K562 (cell line): ENCODE results near the gene FAM124A. TPM values are rescaled to one million over a fixed set of nuclear protein-coding genes. Genes with fewer than 3 reads are reported as not detected.

Experiments
- ATAC-seq: fragments of 200-7000 bp; cut with Tn5 transposase; 3 replicates; pipeline ENCODE4 v1.9.1; 2020; ENCODE audit warnings: moderate library complexity
- Bru-seq: library from RNA; stranded (reverse); fragments of 400-500 nt; gene quantifications from one replicate; lab custom pipeline; 2021; lab: Mats Ljungman, UMichigan
- BruChase-seq, 2 experiments: library from RNA; stranded (reverse); fragments of 400-500 nt; gene quantifications; one replicate each; lab custom pipeline; 2021; lab: Mats Ljungman, UMichigan
- BruUV-seq: library from RNA; stranded (reverse); fragments of 400-500 nt; replicated peaks from 2 replicates; lab custom pipeline; 2021; lab: Mats Ljungman, UMichigan
- CTCF ChIA-PET: fragments of 300-600 bp; formaldehyde crosslinking; extraction: SDS; loops from one replicate; lab custom pipeline; 2021; ENCODE audit warnings: low intra/inter-chr PET ratio; lab: Yijun Ruan, JAX
- POLR2A ChIA-PET: fragments of 300-600, 350-650 bp; sonication (Branson Sonifier 250); formaldehyde crosslinking; extraction: SDS; loops from one replicate; lab custom pipeline; 2021; ENCODE audit warnings: antibody characterized with exemption, inconsistent platforms; lab: Yijun Ruan, JAX
- DNase-seq, 4 experiments: peaks; one replicate each; pipeline versions ENCODE4 v3.0.0 to v3.0.0-alpha.2; 2011 to 2018; ENCODE audit warnings: low spot score in 3 of 4, mixed read lengths in 3 of 4; ENCODE audit errors: extremely low read depth in 1 of 4
- FAIRE-seq: peaks from 2 replicates; lab custom pipeline; 2011; peaks lifted over from hg19 to GRCh38; lab: Jason Lieb, UNC
- H2AFZ ChIP-seq: 2 replicates; pipeline ENCODE4 v1.6.0; 2011; ENCODE audit warnings: low read depth, low read length, control low read depth, inconsistent platforms
- H3K27ac ChIP-seq: fragments of 200-600 bp; 3 replicates; pipeline ENCODE4 v1.8.0; 2011; ENCODE audit warnings: low read depth, mild to moderate bottlenecking, control low read depth, inconsistent platforms, low read length, moderate library complexity, mixed read lengths; ENCODE audit errors: extremely low read depth
- H3K27me3 ChIP-seq, 2 experiments: fragments of 300-600 bp in 1 of 2; 2 replicates in 1 of 2; 3 replicates in 1 of 2; pipeline versions ENCODE4 v1.6.0 to v1.8.0; 2011; ENCODE audit warnings: inconsistent platforms in 2 of 2, low read length in 2 of 2, mild to moderate bottlenecking in 1 of 2, mixed read lengths in 1 of 2, moderate library complexity in 1 of 2; ENCODE audit not compliant: control insufficient read depth in 2 of 2, insufficient read depth in 2 of 2
- H3K36me3 ChIP-seq: fragments of 300-600 bp; 3 replicates; pipeline ENCODE4 v1.8.0; 2011; ENCODE audit warnings: mild to moderate bottlenecking, low read length, inconsistent platforms; ENCODE audit not compliant: control insufficient read depth, insufficient read depth
- H3K4me1 ChIP-seq, 2 experiments: fragments of 200-600 bp in 1 of 2; replicated peaks in 1 of 2; 2 replicates in 1 of 2; 3 replicates in 1 of 2; pipeline versions ENCODE4 v1.5.1 to v1.8.0; 2011; ENCODE audit warnings: inconsistent platforms in 2 of 2, low read length in 2 of 2, mild to moderate bottlenecking in 1 of 2, mixed read lengths in 1 of 2, moderate library complexity in 1 of 2; ENCODE audit not compliant: control insufficient read depth in 2 of 2, insufficient read depth in 2 of 2
- H3K4me2 ChIP-seq: 2 replicates; pipeline ENCODE4 v1.6.1; 2011; ENCODE audit warnings: low read length, control low read depth, inconsistent platforms, mixed read lengths; ENCODE audit not compliant: insufficient read depth
- H3K4me3 ChIP-seq: fragments of 200-600 bp; sonication (generic), shearing (Covaris generic); 2 replicates; pipeline ENCODE4 v1.5.1; 2016; ENCODE audit warnings: control low read depth, inconsistent platforms
- H3K79me2 ChIP-seq: fragments of 200-600 bp; 3 replicates; pipeline ENCODE4 v1.8.0; 2011; ENCODE audit warnings: low read length, inconsistent platforms; ENCODE audit not compliant: control insufficient read depth, insufficient read depth
- H3K9ac ChIP-seq, 2 experiments: 2 replicates each; pipeline versions ENCODE4 v1.6.0 to v1.6.1; 2011; ENCODE audit warnings: low read depth in 2 of 2, low read length in 2 of 2, control low read depth in 1 of 2, inconsistent platforms in 1 of 2, mild to moderate bottlenecking in 1 of 2, mixed read lengths in 1 of 2; ENCODE audit not compliant: insufficient read depth in 1 of 2
- H3K9me1 ChIP-seq: one replicate; pipeline ENCODE4 v1.6.0; 2011; ENCODE audit warnings: inconsistent platforms, mild to moderate bottlenecking, low read length, moderate library complexity; ENCODE audit not compliant: control insufficient read depth, insufficient read depth
- H3K9me3 ChIP-seq: replicated peaks from 2 replicates; pipeline ENCODE4 v1.5.1; 2011; ENCODE audit warnings: low read depth, low read length, inconsistent platforms; ENCODE audit not compliant: control insufficient read depth, insufficient read depth
- H4K20me1 ChIP-seq: replicated peaks from 2 replicates; pipeline ENCODE4 v1.6.1; 2011; ENCODE audit warnings: low read length, inconsistent platforms, mixed read lengths; ENCODE audit not compliant: control insufficient read depth, insufficient read depth
- E2F6 ChIP-seq, 2 experiments: IDR thresholded peaks; 2 replicates each; pipeline ENCODE4 v1.6.1; 2011; ENCODE audit warnings: borderline replicate concordance in 1 of 2, control low read depth in 1 of 2, low read depth in 1 of 2, low read length in 1 of 2, mild to moderate bottlenecking in 1 of 2, mixed read lengths in 1 of 2, moderate library complexity in 1 of 2; ENCODE audit not compliant: insufficient read depth in 1 of 2, insufficient read length in 1 of 2, poor library complexity in 1 of 2, severe bottlenecking in 1 of 2; ENCODE audit errors: extremely low read depth in 1 of 2
- GTF2A2 ChIP-seq: IDR thresholded peaks from 2 replicates; pipeline ENCODE4 v1.6.1; 2016; ENCODE audit warnings: mild to moderate bottlenecking, missing genetic modification characterization, missing compliant biosample characterization
- NRF1 ChIP-seq, 2 experiments: fragments of 450-650 bp; IDR thresholded peaks in 1 of 2; conservative IDR thresholded peaks in 1 of 2; 2 replicates each; pipeline ENCODE4 v1.6.1; 2014; ENCODE audit warnings: mild to moderate bottlenecking in 2 of 2
- RB1 ChIP-seq: fragments of 450-650 bp; IDR thresholded peaks from 2 replicates; pipeline ENCODE4 v1.6.1; 2017; ENCODE audit warnings: low read depth, mild to moderate bottlenecking
- RBM39 ChIP-seq: fragments of 200-400 bp; formaldehyde crosslinking; optimal IDR thresholded peaks from 2 replicates; pipeline ENCODE3; 2018; ENCODE audit warnings: low read depth, low read length
- RHOXF2B ChIP-seq: fragments of 250-450 bp; sonication (Bioruptor Pico); conservative IDR thresholded peaks from 2 replicates; pipeline ENCODE4 v1.5.1; 2021
- SAFB ChIP-seq: fragments of 200-400 bp; formaldehyde crosslinking; IDR thresholded peaks from 2 replicates; pipeline ENCODE4 v1.6.1; 2017; ENCODE audit warnings: low read depth, low read length, borderline replicate concordance
- VEZF1 ChIP-seq: fragments of 200-800 bp; sonication (Bioruptor generic); IDR thresholded peaks from 2 replicates; pipeline ENCODE4 v1.6.1; 2017; ENCODE audit warnings: missing genetic modification characterization, missing compliant biosample characterization
- YY1 ChIP-seq, 3 experiments: IDR thresholded peaks; 2 replicates each; pipeline ENCODE4 v1.6.1; 2011; ENCODE audit warnings: low read length in 2 of 3, mild to moderate bottlenecking in 2 of 3, moderate library complexity in 2 of 3, borderline replicate concordance in 1 of 3, control low read depth in 1 of 3, low read depth in 1 of 3; ENCODE audit not compliant: insufficient read depth in 3 of 3, insufficient replicate concordance in 2 of 3, control insufficient read depth in 1 of 3, insufficient read length in 1 of 3; ENCODE audit errors: extremely low read depth in 1 of 3
- WGBS: fragments of 100-300 bp; shearing (Covaris generic); methylation state at CpG from one replicate; pipeline ENCODE4 v1.1.6; 2016; ENCODE audit warnings: low coverage, mixed read lengths; ENCODE audit not compliant: insufficient coverage; ENCODE audit errors: missing lambda C conversion rate; 5-methylcytosine and 5-hydroxymethylcytosine counted together
- in situ Hi-C: fragments of 300-500 bp; cut with MboI; formaldehyde crosslinking; loops from 4 replicates; pipeline ENCODE4 v1.15.0; 2018; ENCODE audit warnings: inconsistent platforms, mixed read lengths
- intact Hi-C: fragments of 100-400 bp; cut with micrococcal nuclease; formaldehyde crosslinking; loops from 2 replicates; pipeline ENCODE4 v1.14.2; 2022
- long read RNA-seq, 3 experiments: library from polyadenylated mRNA in 2 of 3; library from RNA in 1 of 3; unstranded in 2 of 3; stranded (forward) in 1 of 3; transcript quantifications; one replicate each; pipeline ENCODE4 v2.0.0, GENCODE V29; 2019 to 2022
- polyA minus RNA-seq, 3 experiments: library from RNA; depleted of rRNA, polyadenylated mRNA; stranded (reverse); fragments of >200 nt; gene quantifications; 2 replicates each; pipeline ENCODE4 v1.2.3, GENCODE V29; 2011
- polyA plus RNA-seq, 8 experiments: library from polyadenylated mRNA; depleted of rRNA in 4 of 8; stranded (reverse) in 5 of 8; unstranded in 3 of 8; fragments of >200 nt; fragmentation: Nextera tagmentation in 2 of 8; fragmentation: Illumina TruSeq in 1 of 8; extraction: Ambion mirVana in 2 of 8; extraction: Trizol in 1 of 8; gene quantifications; 2 replicates each; pipeline versions ENCODE4 v1.2.1 to v1.2.3, GENCODE V29; 2011 to 2014; ENCODE audit warnings: inconsistent platforms in 1 of 8, missing spikeins in 1 of 8
- total RNA-seq, 7 experiments: library from RNA; depleted of rRNA in 6 of 7; stranded (reverse); fragments of >200 nt in 6 of 7; fragmentation: Illumina TruSeq in 2 of 7; extraction: Trizol in 2 of 7; gene quantifications; 2 replicates each; pipeline versions ENCODE4 v1.2.1 to v1.2.3, GENCODE V29; 2011 to 2021; ENCODE audit warnings: low replicate concordance in 1 of 7

FAM124A gene, protein sequence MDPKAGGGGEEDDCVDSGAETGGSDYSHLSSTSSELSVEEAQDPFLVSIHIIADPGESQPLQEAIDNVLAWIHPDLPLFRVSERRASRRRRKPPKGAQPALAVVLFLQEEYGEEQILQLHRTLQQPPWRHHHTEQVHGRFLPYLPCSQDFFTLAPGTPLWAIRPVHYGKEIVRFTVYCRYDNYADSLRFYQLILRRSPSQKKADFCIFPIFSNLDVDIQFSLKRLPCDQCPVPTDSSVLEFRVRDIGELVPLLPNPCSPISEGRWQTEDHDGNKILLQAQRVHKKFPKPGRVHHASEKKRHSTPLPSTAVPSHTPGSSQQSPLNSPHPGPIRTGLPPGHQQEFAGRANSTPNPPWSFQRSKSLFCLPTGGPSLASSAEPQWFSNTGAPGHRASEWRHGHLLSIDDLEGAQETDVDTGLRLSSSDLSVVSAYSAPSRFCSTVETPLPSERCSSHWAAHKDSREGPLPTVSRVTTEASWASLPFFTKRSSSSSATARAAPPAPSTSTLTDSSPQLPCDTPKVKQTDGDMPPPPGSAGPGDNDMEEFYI
- not detected in 2 replicates for total RNA-seq (2011; cell fraction: chromatin; rRNA removed; ENCODE audit: low replicate concordance)
- total RNA-seq (2011; cell fraction: nucleolus; rRNA removed): not detected in 2 replicates
- total RNA-seq (2011; cell fraction: nucleoplasm; rRNA removed): not detected in 2 replicates
- not detected in 2 replicates for total RNA-seq (2014; rRNA removed)
- not detected in 2 replicates for total RNA-seq (2014; rRNA removed; fragmentation: Illumina TruSeq; extraction: Trizol)
- not detected in 2 replicates for total RNA-seq (2015; rRNA removed; fragmentation: Illumina TruSeq; extraction: Trizol)
- not detected in 2 replicates for total RNA-seq (2021)
- not detected in 2 replicates for polyA plus RNA-seq (2011; rRNA removed)
- polyA plus RNA-seq (2011; cell fraction: cytosol; rRNA removed): not detected in 2 replicates
- not detected in 2 replicates for polyA plus RNA-seq (2011; cell fraction: nucleus; rRNA removed)
- polyA plus RNA-seq (2012): not detected in 2 replicates
- polyA plus RNA-seq (2014; fragmentation: Illumina TruSeq; extraction: Trizol): not detected in 2 replicates
- not detected for polyA plus RNA-seq (2014; fragmentation: Nextera tagmentation; extraction: Ambion mirVana)
- not detected in 2 replicates for polyA plus RNA-seq (2014; rRNA removed)
- not detected in 2 replicates for polyA minus RNA-seq (2011; rRNA and poly(A)+ RNA removed)
- polyA minus RNA-seq (2011; cell fraction: cytosol; rRNA and poly(A)+ RNA removed): not detected in 2 replicates
- not detected in 2 replicates for polyA minus RNA-seq (2011; cell fraction: nucleus; rRNA and poly(A)+ RNA removed)
- percentile 4 among the genes with signal in this experiment for Bru-seq, nascent RNA
- BruChase-seq, experiment 1, labeled RNA remaining after a 2-hour chase: percentile 5 among the genes with signal in this experiment
- BruChase-seq, experiment 2, labeled RNA remaining after a 6-hour chase: percentile 8 among the genes with signal in this experiment
- long read RNA-seq, experiment 1: 0 reads
- long read RNA-seq, experiment 2: 0 reads
- long read RNA-seq, experiment 3: 0 reads

- H4K20me1 ChIP-seq: no peaks in the 10 kb centered on the region; the same call in 1 of the 2 replicates
- no peaks in the 10 kb centered on the region for H3K36me3 ChIP-seq
- peak within 1 kb of the TSS; percentile 66 for H3K4me2 ChIP-seq
- no peak for FAIRE-seq
- in situ Hi-C loops: no loop called here
- H3K9me3 ChIP-seq: no peaks in the 10 kb centered on the region
- 2% methylated on average over 10 of the region's 106 CpGs for WGBS
- peak within 1 kb of the TSS; percentile 82 for H2AFZ ChIP-seq
- H3K79me2 ChIP-seq: no peaks in the 10 kb centered on the region
- peaks cover 0 to 11% of the 10 kb centered on the region in 2 experiments; a peak in 2 of 5 replicates for H3K4me1 ChIP-seq
- H3K4me3 ChIP-seq: peak within 1 kb of the TSS; percentile 33; the same call in 1 of the 2 replicates
- peak; percentile 88 for ATAC-seq
- H3K9me1 ChIP-seq: no peaks in the 10 kb centered on the region
- ChIA-PET POLR2A (no interaction called here), CTCF (no interaction called here)
- peak within 1 kb of the TSS in 1 of 2 experiments; percentile 85; a peak in 2 of 4 replicates for H3K9ac ChIP-seq
- peak; percentile 29 to 67 (median 51) for DNase-seq
- TF ChIP-seq RHOXF2B (CRISPR knock-in tag) (no peak), RB1 (peak; percentile 27; the same call in 1 of the 2 replicates), VEZF1 (CRISPR knock-in tag) (peak; percentile 52; the same call in 1 of the 2 replicates), YY1 (IDR thresholded peaks at IDR 0.05; ENCODE audit: borderline replicate concordance in 1 of 3, control insufficient read depth in 1 of 3, extremely low read depth in 1 of 3, insufficient read depth in 3 of 3, insufficient read length in 1 of 3, insufficient replicate concordance in 2 of 3, low read depth in 1 of 3, low read length in 2 of 3) (no peak), E2F6 (IDR thresholded peaks at IDR 0.05; ENCODE audit: borderline replicate concordance in 1 of 2, extremely low read depth in 1 of 2, insufficient read depth in 1 of 2, insufficient read length in 1 of 2, low read depth in 1 of 2, low read length in 1 of 2, poor library complexity in 1 of 2, severe bottlenecking in 1 of 2) (peak; percentile 45 to 62), SAFB (0 out of 2 replicates have a peak, but pooled peaks have one; percentile 18), NRF1 (conservative IDR thresholded peaks at IDR 0.05 in 1 of 2, IDR thresholded peaks at IDR 0.05 in 1 of 2) (peak; percentile 29 to 60; a peak in 2 of 4 replicates), RBM39 (no peak), GTF2A2 (tag) (no peak)
- H3K27ac ChIP-seq: no peak within 1 kb of the TSS
- intact Hi-C loops: no loop called here
- peaks cover 8 to 22% of the 10 kb centered on the region in 2 experiments; a peak in 4 of 5 replicates for H3K27me3 ChIP-seq
- BruUV-seq: no TSS peak
These were observed at the start of gene FAM124A for GRCh38 chr13:51222037-51222685. Gene FAM124A (plus strand): TSS chr13:51222398. CDS start chr13:51222502, 104 bp downstream.
